ENCODE measurements around the gene MSRB3. TPM values are rescaled to one million over a fixed set of nuclear protein-coding genes. Genes with fewer than 3 reads are reported as not detected.
A peak's percentile ranks its signal among the peaks of the same experiment; 100 is the strongest.

MSRB3 gene
- total RNA-seq, 4 donors from 2014 or later, result 2.8 to 14.9 (median 9.3) TPM

GRCh38 chr12:65510584-65511050 is 232.1 kb downstream of the MSRB3 start:
- H3K9me3 ChIP-seq, result no peaks in the 10 kb centered on the region
- H3K36me3 ChIP-seq, result no peaks in the 10 kb centered on the region
- no peaks in the 10 kb centered on the region for H3K4me1 ChIP-seq
- H3K27ac ChIP-seq, result no peak overlapping the region
- TF ChIP-seq, protein P1, sequence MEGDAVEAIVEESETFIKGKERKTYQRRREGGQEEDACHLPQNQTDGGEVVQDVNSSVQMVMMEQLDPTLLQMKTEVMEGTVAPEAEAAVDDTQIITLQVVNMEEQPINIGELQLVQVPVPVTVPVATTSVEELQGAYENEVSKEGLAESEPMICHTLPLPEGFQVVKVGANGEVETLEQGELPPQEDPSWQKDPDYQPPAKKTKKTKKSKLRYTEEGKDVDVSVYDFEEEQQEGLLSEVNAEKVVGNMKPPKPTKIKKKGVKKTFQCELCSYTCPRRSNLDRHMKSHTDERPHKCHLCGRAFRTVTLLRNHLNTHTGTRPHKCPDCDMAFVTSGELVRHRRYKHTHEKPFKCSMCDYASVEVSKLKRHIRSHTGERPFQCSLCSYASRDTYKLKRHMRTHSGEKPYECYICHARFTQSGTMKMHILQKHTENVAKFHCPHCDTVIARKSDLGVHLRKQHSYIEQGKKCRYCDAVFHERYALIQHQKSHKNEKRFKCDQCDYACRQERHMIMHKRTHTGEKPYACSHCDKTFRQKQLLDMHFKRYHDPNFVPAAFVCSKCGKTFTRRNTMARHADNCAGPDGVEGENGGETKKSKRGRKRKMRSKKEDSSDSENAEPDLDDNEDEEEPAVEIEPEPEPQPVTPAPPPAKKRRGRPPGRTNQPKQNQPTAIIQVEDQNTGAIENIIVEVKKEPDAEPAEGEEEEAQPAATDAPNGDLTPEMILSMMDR (IDR thresholded peaks at IDR 0.05), result no peak
- no peak for TF ChIP-seq POLR2A (IDR thresholded peaks at IDR 0.05)
- DNase-seq, result peak in 1 of 3 donors; percentile 57
- no peak overlapping the region for H3K4me3 ChIP-seq
- no peaks in the 10 kb centered on the region for H3K27me3 ChIP-seq

DNA sequence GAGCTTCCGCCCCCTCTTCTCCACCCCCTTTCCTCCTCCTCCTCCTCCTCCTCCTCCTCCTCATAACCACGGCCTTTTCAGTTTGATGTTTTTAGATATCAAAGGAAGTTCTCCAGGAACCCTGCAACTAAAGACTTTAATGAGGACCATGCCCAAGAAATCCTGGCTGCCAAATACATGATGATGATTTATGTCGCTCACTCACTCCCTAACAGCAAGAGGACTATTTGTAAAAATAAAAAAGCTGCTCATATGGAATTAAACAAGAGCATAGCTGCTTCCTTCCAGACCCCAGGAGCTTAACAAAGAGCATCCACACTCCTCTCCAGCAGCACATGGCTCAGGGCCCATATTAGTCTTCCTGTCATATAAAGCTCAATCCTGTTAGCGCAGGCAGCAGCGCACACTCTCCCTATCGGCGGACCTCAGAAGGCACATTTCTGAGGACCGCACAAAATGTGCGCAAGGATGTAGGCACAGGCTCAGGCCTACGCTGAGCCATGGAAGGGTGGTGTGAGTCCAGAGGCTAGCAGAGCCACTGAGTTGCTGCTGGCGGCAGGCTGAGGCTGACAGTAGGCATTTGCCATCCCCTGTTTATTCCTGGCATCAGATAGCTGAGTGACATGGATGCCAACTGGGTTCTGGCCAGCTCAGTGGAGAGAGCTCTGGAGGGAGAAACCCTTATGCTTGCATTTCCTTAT is 232.8 kb downstream of the MSRB3 start:
- Histone ChIP-seq H3K4me1 (no peaks in the 10 kb centered on the region), H3K4me3 (no peak overlapping the region), H3K9me3 (no peaks in the 10 kb centered on the region), H3K36me3 (no peaks in the 10 kb centered on the region), H3K27ac (no peak overlapping the region), H3K27me3 (no peaks in the 10 kb centered on the region)
- TF ChIP-seq, protein P1 (IDR thresholded peaks at IDR 0.05), result no peak
- no peak for TF ChIP-seq POLR2A (IDR thresholded peaks at IDR 0.05)
- no peak for DNase-seq

- Histone ChIP-seq H3K36me3 (no peaks in the 10 kb centered on the region), H3K4me3 (no peak overlapping the region), H3K27me3 (no peaks in the 10 kb centered on the region), H3K27ac (no peak overlapping the region), H3K4me1 (no peaks in the 10 kb centered on the region), H3K9me3 (no peaks in the 10 kb centered on the region)
- no peak for DNase-seq
- TF ChIP-seq, protein P1 (IDR thresholded peaks at IDR 0.05), result no peak
- TF ChIP-seq POLR2A (IDR thresholded peaks at IDR 0.05), result no peak
These were observed 233.4 kb downstream of the MSRB3 start for GRCh38 chr12:65511912-65512311.

Other genes with a start within 250 kb of the MSRB3 start
- under 1 TPM in 1 of 4 donors, not detected in 3; 0.85 TPM for gene WIF1, start 157.4 kb upstream of the MSRB3 start, total RNA-seq
- gene LEMD3, start 109.1 kb upstream of the MSRB3 start, total RNA-seq, result 10 to 100 TPM; 17.9 to 51.7 (median 44.3) TPM

Data from Peyer's patch (tissue), 4 donors.